Measurements from ENCODE around the gene CCDC92. TPM values are rescaled to one million over a fixed set of nuclear protein-coding genes. Genes with fewer than 3 reads are reported as not detected.

Gene CCDC92
- total and polyA plus RNA-seq, 2 of the 8 experiments (the other 6 are each of a cell fraction or from before 2014, with no cell fraction given): 0.43 to 0.51 TPM

GRCh38 chr12:123971770-123972456 is 718 bp downstream of the CCDC92 start:
- Histone ChIP-seq H2BK120ac (replicated peaks; ENCODE audit: low read depth, low read length) (no peak overlapping the region), H3K23ac (ENCODE audit: insufficient read length) (no peak overlapping the region), H3K4ac (replicated peaks; ENCODE audit: insufficient read length, low read depth, low read length) (no peak overlapping the region), H3K27me3 (replicated peaks in 1 of 4; ENCODE audit: control insufficient read depth in 3 of 4, extremely low read depth in 1 of 4, insufficient read depth in 3 of 4, low read length in 3 of 4) (peaks cover 43 to 68% (median 60%) of the 10 kb centered on the region in 4 experiments), H3K18ac (ENCODE audit: extremely low read depth, low read length) (no peak overlapping the region), H3K56ac (replicated peaks; ENCODE audit: insufficient read length, low read depth, low read length) (no peak overlapping the region), H3K9me3 (ENCODE audit: insufficient read depth in 2 of 2, low read depth in 1 of 2, low read length in 1 of 2) (no peaks in the 10 kb centered on the region), H3K36me3 (ENCODE audit: control insufficient read depth in 2 of 4, insufficient read depth in 4 of 4, low read length in 3 of 4) (peaks cover 0 to 5% (median 0%) of the 10 kb centered on the region in 4 experiments; a peak in 2 of 8 replicates), H2AFZ (ENCODE audit: low read length) (no peak overlapping the region), H3K9ac (replicated peaks in 1 of 4; ENCODE audit: extremely low read depth in 1 of 4, low read depth in 3 of 4, low read length in 3 of 4) (no peak overlapping the region), H3K27ac (ENCODE audit: low read depth, low read length) (no peak overlapping the region), H4K8ac (ENCODE audit: extremely low read depth, insufficient read depth, low read length) (no peak overlapping the region; the same call in 1 of the 2 replicates), H3K79me2 (ENCODE audit: control insufficient read depth in 1 of 2, insufficient read depth in 2 of 2, low read length in 2 of 2) (no peaks in the 10 kb centered on the region), H4K20me1 (replicated peaks in 1 of 2; ENCODE audit: control insufficient read depth in 1 of 2, insufficient read depth in 2 of 2, low read length in 2 of 2) (peaks cover 23 to 34% of the 10 kb centered on the region in 2 experiments), H4K91ac (replicated peaks; ENCODE audit: insufficient read length, low read length) (no peak overlapping the region), H2BK5ac (ENCODE audit: low read depth, low read length) (no peak overlapping the region), H3K4me1 (replicated peaks in 1 of 4; ENCODE audit: control insufficient read depth in 3 of 4, insufficient read depth in 4 of 4, low read length in 3 of 4) (peaks cover 3 to 8% (median 5%) of the 10 kb centered on the region in 4 experiments; a peak in 6 of 7 replicates), H2BK12ac (ENCODE audit: low read depth, low read length) (no peak overlapping the region), H3K4me3 (ENCODE audit: extremely low read depth in 1 of 4, insufficient read depth in 2 of 4, low read depth in 3 of 4, low read length in 4 of 4) (peak overlapping the region; percentile 32 to 60 (median 38)), H3K4me2 (ENCODE audit: insufficient read depth in 1 of 2, low read depth in 2 of 2, low read length in 2 of 2) (peak overlapping the region; percentile 30 to 65; a peak in 3 of 4 replicates), H2BK20ac (ENCODE audit: low read length) (no peak overlapping the region), H2BK15ac (ENCODE audit: low read length) (no peak overlapping the region), H3K79me1 (ENCODE audit: low read depth, low read length) (no peaks in the 10 kb centered on the region), H4K5ac (ENCODE audit: insufficient read length, low read depth, low read length) (no peak overlapping the region), H3K14ac (ENCODE audit: insufficient read length) (no peak overlapping the region), H3K23me2 (ENCODE audit: low read depth, low read length) (peaks cover 5% of the 10 kb centered on the region; the same call in 1 of the 2 replicates), H2AK5ac (ENCODE audit: low read depth, low read length) (no peak overlapping the region)
- FAIRE-seq (peak; percentile 94), DNase-seq (ENCODE audit: low read depth in 1 of 2, low spot score in 2 of 2) (peak; percentile 80 to 85)
- POLR2A ChIA-PET (ENCODE audit: partially characterized antibody): interaction anchor here (0.8 to 0.9 kb wide), 2 partner anchors 8 to 19 kb away, joined by 3 read pairs; no protein-coding TSS in a partner anchor
- CTCF ChIA-PET (ENCODE audit: partially characterized antibody): interaction anchor here (0.8 kb wide), 1 partner anchor 33 kb away, joined by 5 read pairs; no protein-coding TSS in a partner anchor
- WGBS, 2 experiments (ENCODE audit: extremely low coverage in 1 of 2, insufficient coverage in 1 of 2, insufficient read length in 1 of 2, insufficient replicate concordance in 2 of 2, low coverage in 1 of 2, low lambda C conversion rate in 2 of 2, missing lambda C conversion rate in 1 of 2): 2% methylated on average over 12 of the region's 55 CpGs; no CpG with 5 or more reads in 1 of the 2 experiments
- TF ChIP-seq SRF (IDR thresholded peaks at IDR 0.05; ENCODE audit: low read depth, low read length): no peak
- TF ChIP-seq EZH2 (IDR thresholded peaks at IDR 0.05; ENCODE audit: low read depth, low read length, severe bottlenecking): peak; percentile 2
- no peak for TF ChIP-seq TBP (IDR thresholded peaks at IDR 0.05; ENCODE audit: low read depth, low read length)
- peak; percentile 18 for TF ChIP-seq KDM4A (IDR thresholded peaks at IDR 0.05; ENCODE audit: low read depth, low read length, severe bottlenecking)
- TF ChIP-seq ATF2 (IDR thresholded peaks at IDR 0.05; ENCODE audit: low read length): 0 out of 2 replicates have a peak, but pooled peaks have one; percentile 71
- no peak for TF ChIP-seq KDM5A (IDR thresholded peaks at IDR 0.05; ENCODE audit: low read length)
- peak in 1 of 2 experiments; percentile 87; a peak in 2 of 4 replicates for TF ChIP-seq HDAC2 (IDR thresholded peaks at IDR 0.05; ENCODE audit: borderline replicate concordance in 1 of 2, low read depth in 2 of 2, low read length in 2 of 2)
- no peak for TF ChIP-seq SIRT6 (IDR thresholded peaks at IDR 0.05; ENCODE audit: low read length)
- TF ChIP-seq NANOG (IDR thresholded peaks at IDR 0.05; ENCODE audit: insufficient read depth, low read depth, low read length, poor library complexity, severe bottlenecking): peak; percentile 72
